Measurements from ENCODE around the gene TENM4. TPM values are rescaled to one million over a fixed set of nuclear protein-coding genes. Genes with fewer than 3 reads are reported as not detected.
A peak's percentile ranks its signal among the peaks of the same experiment; 100 is the strongest.

Gene TENM4
- total RNA-seq, 1 donor from 2014 or later = 0.63 TPM

DNA sequence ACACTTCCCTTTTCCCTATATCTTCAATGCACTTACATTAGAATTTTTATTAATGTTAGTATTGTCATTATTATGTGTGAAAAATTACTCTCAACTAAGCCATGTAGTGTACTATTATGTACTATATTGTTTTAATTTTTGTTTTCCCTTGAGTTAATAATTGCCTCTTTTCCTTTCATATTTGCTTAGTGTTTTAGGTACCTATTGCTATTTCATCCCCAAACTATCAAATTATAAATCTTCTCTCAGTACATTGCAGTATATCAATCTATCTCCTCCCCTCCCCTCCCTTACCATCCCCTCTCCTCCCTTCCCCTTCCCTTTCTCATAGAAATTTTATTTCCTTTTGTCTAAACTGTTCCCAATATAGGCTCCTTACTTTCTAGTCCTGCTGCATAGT lies 12.8 kb upstream of the TENM4 start:
- no peaks in the 10 kb centered on the region for H3K4me1 ChIP-seq
- TF ChIP-seq, protein P1, sequence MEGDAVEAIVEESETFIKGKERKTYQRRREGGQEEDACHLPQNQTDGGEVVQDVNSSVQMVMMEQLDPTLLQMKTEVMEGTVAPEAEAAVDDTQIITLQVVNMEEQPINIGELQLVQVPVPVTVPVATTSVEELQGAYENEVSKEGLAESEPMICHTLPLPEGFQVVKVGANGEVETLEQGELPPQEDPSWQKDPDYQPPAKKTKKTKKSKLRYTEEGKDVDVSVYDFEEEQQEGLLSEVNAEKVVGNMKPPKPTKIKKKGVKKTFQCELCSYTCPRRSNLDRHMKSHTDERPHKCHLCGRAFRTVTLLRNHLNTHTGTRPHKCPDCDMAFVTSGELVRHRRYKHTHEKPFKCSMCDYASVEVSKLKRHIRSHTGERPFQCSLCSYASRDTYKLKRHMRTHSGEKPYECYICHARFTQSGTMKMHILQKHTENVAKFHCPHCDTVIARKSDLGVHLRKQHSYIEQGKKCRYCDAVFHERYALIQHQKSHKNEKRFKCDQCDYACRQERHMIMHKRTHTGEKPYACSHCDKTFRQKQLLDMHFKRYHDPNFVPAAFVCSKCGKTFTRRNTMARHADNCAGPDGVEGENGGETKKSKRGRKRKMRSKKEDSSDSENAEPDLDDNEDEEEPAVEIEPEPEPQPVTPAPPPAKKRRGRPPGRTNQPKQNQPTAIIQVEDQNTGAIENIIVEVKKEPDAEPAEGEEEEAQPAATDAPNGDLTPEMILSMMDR (IDR thresholded peaks at IDR 0.05; ENCODE audit: borderline replicate concordance) = no peak
- peaks cover 49% of the 10 kb centered on the region for H3K27me3 ChIP-seq (ENCODE audit: low read depth)
- H3K36me3 ChIP-seq = no peaks in the 10 kb centered on the region
- H3K4me3 ChIP-seq = no peak overlapping the region
- no peak overlapping the region for H3K27ac ChIP-seq (replicated peaks)
- intact Hi-C loops (cut with micrococcal nuclease) = no loop called here
- no peaks in the 10 kb centered on the region for H3K9me3 ChIP-seq (replicated peaks)
- DNase-seq = no peak

GRCh38 chr11:79449040-79449439 lies 8.2 kb upstream of the TENM4 start:
- Histone ChIP-seq H3K4me3 (no peak overlapping the region), H3K4me1 (no peaks in the 10 kb centered on the region), H3K36me3 (no peaks in the 10 kb centered on the region), H3K27me3 (ENCODE audit: low read depth) (peaks cover 53% of the 10 kb centered on the region), H3K9me3 (replicated peaks) (no peaks in the 10 kb centered on the region), H3K27ac (replicated peaks) (no peak overlapping the region)
- DNase-seq = no peak
- intact Hi-C loops (cut with micrococcal nuclease) = no loop called here
- TF ChIP-seq, protein P1 (IDR thresholded peaks at IDR 0.05; ENCODE audit: borderline replicate concordance) = no peak

DNA sequence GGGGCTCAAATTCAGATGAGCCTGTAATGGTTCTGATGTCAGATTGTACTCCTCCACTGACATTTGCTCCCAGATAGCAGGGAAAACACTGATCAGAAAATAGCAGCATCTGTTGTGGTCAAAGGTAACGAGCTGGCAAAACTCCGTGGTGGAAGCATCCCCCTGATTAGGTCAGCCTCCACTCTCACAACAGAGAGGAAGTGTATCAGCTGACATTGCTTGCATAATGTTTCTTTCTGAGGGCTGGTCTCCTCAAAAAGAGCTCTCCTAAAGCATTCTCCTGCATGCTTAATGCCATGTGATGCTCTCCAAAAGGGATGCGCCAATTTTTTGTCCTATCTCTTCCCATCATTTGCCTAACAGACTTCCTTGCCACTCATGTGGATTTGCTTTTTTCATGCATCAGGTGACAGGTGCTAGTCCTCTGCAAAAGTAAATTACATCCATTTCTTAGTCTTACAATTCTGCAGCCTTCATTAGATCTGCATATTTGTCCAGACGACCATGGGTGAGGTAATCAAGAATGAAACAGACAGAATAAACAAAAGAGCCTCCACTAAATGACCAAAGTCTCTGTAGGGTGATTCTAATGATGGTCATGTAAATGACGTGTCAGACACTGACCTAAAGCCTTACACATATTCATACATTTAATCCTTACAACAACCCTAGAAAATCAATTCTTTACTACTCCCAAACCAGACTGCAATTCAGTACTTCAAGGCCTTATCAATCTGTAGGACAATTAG lies 6.4 kb upstream of the TENM4 start:
- intact Hi-C loops (cut with micrococcal nuclease) = no loop called here
- TF ChIP-seq, protein P1 (IDR thresholded peaks at IDR 0.05; ENCODE audit: borderline replicate concordance) = no peak
- DNase-seq = no peak
- Histone ChIP-seq H3K9me3 (replicated peaks) (peaks cover 10% of the 10 kb centered on the region), H3K4me1 (no peaks in the 10 kb centered on the region), H3K36me3 (no peaks in the 10 kb centered on the region), H3K4me3 (no peak overlapping the region), H3K27ac (replicated peaks) (no peak overlapping the region), H3K27me3 (ENCODE audit: low read depth) (peaks cover 66% of the 10 kb centered on the region)

DNA sequence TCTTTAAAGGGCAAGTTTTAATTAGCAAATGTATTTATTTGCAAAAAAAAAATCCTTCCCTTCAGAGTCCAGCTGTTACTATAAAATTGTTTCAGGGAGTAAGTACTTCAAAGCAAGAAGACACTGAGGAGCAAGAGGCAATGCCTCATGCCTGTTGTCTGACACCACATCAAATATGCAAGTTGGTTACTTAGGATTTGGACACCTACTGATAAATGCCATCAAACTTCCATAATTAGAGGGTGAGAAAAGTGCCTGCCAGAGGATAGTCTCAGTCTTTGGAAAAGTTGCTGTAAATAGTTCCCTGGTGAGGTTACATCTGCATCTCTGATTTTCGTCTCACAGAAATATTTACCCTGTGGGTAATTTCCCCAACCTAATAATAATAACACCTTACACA lies 4.1 kb upstream of the TENM4 start:
- Histone ChIP-seq H3K4me3 (no peak overlapping the region), H3K27ac (replicated peaks) (no peak overlapping the region), H3K9me3 (replicated peaks) (peaks cover 10% of the 10 kb centered on the region), H3K36me3 (no peaks in the 10 kb centered on the region), H3K4me1 (peaks cover 16% of the 10 kb centered on the region), H3K27me3 (ENCODE audit: low read depth) (peaks cover 84% of the 10 kb centered on the region)
- intact Hi-C loops (cut with micrococcal nuclease) = no loop called here
- DNase-seq = no peak
- TF ChIP-seq, protein P1 (IDR thresholded peaks at IDR 0.05; ENCODE audit: borderline replicate concordance) = no peak

GRCh38 chr11:79441461-79441875 lies 638 bp upstream of the TENM4 start:
- Histone ChIP-seq H3K4me1 (peaks cover 49% of the 10 kb centered on the region), H3K27me3 (ENCODE audit: low read depth) (peaks cover 100% of the 10 kb centered on the region), H3K9me3 (replicated peaks) (peaks cover 10% of the 10 kb centered on the region), H3K27ac (replicated peaks) (peak overlapping the region; percentile 63), H3K36me3 (no peaks in the 10 kb centered on the region), H3K4me3 (peak overlapping the region; percentile 71)
- DNase-seq = no peak
- intact Hi-C loops (cut with micrococcal nuclease) = no loop called here
- TF ChIP-seq, protein P1 (IDR thresholded peaks at IDR 0.05; ENCODE audit: borderline replicate concordance) = no peak
